Panc1 (cell line): ENCODE results near the gene SELENBP1. TPM values are rescaled to one million over a fixed set of nuclear protein-coding genes. Genes with fewer than 3 reads are reported as not detected.
"Not testable (repeated sequence)": the region's sequence is repeated elsewhere in the genome, so short reads cannot be mapped to it uniquely, and the experiment has no call there.

ENCODE experiments used
- ATAC-seq: fragments of 200-7000 bp; cut with Tn5 transposase; 2 replicates; pipeline ENCODE4 v1.9.1; 2020; ENCODE audit warnings: mild to moderate bottlenecking, moderate library complexity
- BruUV-seq: library from RNA; stranded (reverse); fragments of 400-500 nt; replicated peaks from 2 replicates; lab custom pipeline; 2021; lab: Mats Ljungman, UMichigan
- CTCF ChIA-PET: fragments of 300-600 bp; sonication (Branson Sonifier 250); formaldehyde crosslinking; loops from one replicate; lab custom pipeline; 2022; ENCODE audit warnings: antibody characterized with exemption; lab: Charles Lee
- POLR2A ChIA-PET: fragments of 300-600 bp; sonication (Branson Sonifier 250); formaldehyde crosslinking; loops from one replicate; lab custom pipeline; 2022; ENCODE audit warnings: antibody characterized with exemption; lab: Charles Lee
- DNase-seq: peaks from one replicate; pipeline ENCODE4 v3.0.0-alpha.2; 2010; ENCODE audit warnings: low read depth, low spot score
- H3K27ac ChIP-seq: 2 replicates; pipeline ENCODE4 v1.5.1; 2011; ENCODE audit warnings: mild to moderate bottlenecking, low read length, inconsistent platforms
- H3K27me3 ChIP-seq: fragments of 200-500 bp; sonication (Bioruptor generic); 2 replicates; pipeline ENCODE4 v1.6.0; 2014; ENCODE audit warnings: low read length, inconsistent platforms; ENCODE audit not compliant: control insufficient read depth, insufficient read depth
- H3K36me3 ChIP-seq: fragments of 200-500 bp; sonication (Bioruptor generic); 2 replicates; pipeline ENCODE4 v1.5.1; 2014; ENCODE audit warnings: inconsistent platforms, mild to moderate bottlenecking, low read length, moderate library complexity; ENCODE audit not compliant: control insufficient read depth, insufficient read depth
- H3K4me1 ChIP-seq: 2 replicates; pipeline ENCODE4 v1.5.1; 2011; ENCODE audit warnings: inconsistent platforms, mild to moderate bottlenecking, low read length, moderate library complexity; ENCODE audit not compliant: control insufficient read depth, insufficient read depth
- H3K4me3 ChIP-seq, 2 experiments: 2 replicates each; pipeline ENCODE4 v1.5.1; 2011 to 2012; ENCODE audit warnings: low read depth in 2 of 2, low read length in 2 of 2, mild to moderate bottlenecking in 2 of 2, inconsistent platforms in 1 of 2, moderate library complexity in 1 of 2
- H3K9me3 ChIP-seq: fragments of 200-500 bp; sonication (Bioruptor generic); 2 replicates; pipeline ENCODE4 v1.5.1; 2014; ENCODE audit warnings: low read depth, mild to moderate bottlenecking, inconsistent platforms, low read length, moderate library complexity; ENCODE audit not compliant: control insufficient read depth, insufficient read depth
- POLR2AphosphoS5 ChIP-seq: IDR thresholded peaks from 2 replicates; pipeline ENCODE4 v1.6.1; 2012; ENCODE audit warnings: mild to moderate bottlenecking, low read depth, low read length, moderate library complexity
- REST ChIP-seq, 2 experiments: IDR thresholded peaks; 2 replicates each; pipeline ENCODE4 v1.6.1; 2011 to 2012; ENCODE audit warnings: low read depth in 2 of 2, control low read depth in 1 of 2, low read length in 1 of 2, mild to moderate bottlenecking in 1 of 2, moderate library complexity in 1 of 2; ENCODE audit not compliant: insufficient read depth in 1 of 2
- SIN3A ChIP-seq: IDR thresholded peaks from 2 replicates; pipeline ENCODE4 v1.6.1; 2012; ENCODE audit warnings: low read depth, mild to moderate bottlenecking, low read length, moderate library complexity, borderline replicate concordance; ENCODE audit not compliant: insufficient read depth
- TCF7L2 ChIP-seq: IDR thresholded peaks from 2 replicates; pipeline ENCODE4 v1.6.1; 2011; ENCODE audit warnings: mild to moderate bottlenecking, low read depth, low read length, inconsistent platforms
- in situ Hi-C: cut with HindIII; loops from 2 replicates; pipeline ENCODE4 v1.10.0; 2016; ENCODE audit warnings: low sequenced_read_pairs, low pct_unique_long_range_greater_than_20kb
- intact Hi-C: fragments of 100-400 bp; cut with micrococcal nuclease; formaldehyde crosslinking; loops from one replicate; pipeline ENCODE4 v1.10.0; 2022; ENCODE audit not compliant: unreplicated experiment
- total RNA-seq: library from RNA; stranded (reverse); gene quantifications from one replicate; pipeline ENCODE4 v1.2.1, GENCODE V29; 2021; ENCODE audit not compliant: unreplicated experiment
- TF ChIP-seq, protein P1 (sequence below): fragments of 450-650 bp; IDR thresholded peaks from 2 replicates; pipeline ENCODE4 v1.5.1; 2017; ENCODE audit warnings: mild to moderate bottlenecking

SELENBP1 gene
- total RNA-seq, 1 experiment from 2014 or later = 5.9 TPM

DNA sequence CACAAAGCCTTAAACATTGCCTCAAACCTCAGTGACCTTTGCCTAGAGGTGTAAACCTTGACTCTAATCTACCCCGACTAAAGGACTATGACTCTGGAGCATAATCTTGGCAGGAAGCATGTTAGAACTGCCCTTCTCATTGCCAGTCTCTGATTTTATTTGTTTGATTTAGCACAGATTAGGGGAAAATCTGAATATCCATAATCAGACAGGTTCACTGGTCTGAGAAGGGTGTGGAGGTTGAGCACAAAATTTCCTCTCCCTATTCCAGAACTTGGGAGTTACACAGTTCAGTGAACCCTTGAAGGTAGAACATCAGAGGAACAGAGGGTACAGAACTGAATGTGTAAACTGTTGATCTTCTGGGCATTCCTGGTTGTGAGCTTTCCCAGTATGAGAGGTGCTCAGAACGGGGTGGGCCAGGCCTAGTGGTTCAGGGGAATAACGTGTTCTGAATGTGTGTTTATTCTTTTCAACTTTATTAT, 18.6 kb upstream of the SELENBP1 start:
- ChIA-PET CTCF (no interaction called here), POLR2A (no interaction called here)
- Histone ChIP-seq H3K4me1 (no peaks in the 10 kb centered on the region), H3K27me3 (no peaks in the 10 kb centered on the region), H3K4me3 (no peak overlapping the region), H3K36me3 (no peaks in the 10 kb centered on the region), H3K27ac (no peak overlapping the region), H3K9me3 (no peaks in the 10 kb centered on the region)
- BruUV-seq = no TSS peak
- TF ChIP-seq, protein P1, sequence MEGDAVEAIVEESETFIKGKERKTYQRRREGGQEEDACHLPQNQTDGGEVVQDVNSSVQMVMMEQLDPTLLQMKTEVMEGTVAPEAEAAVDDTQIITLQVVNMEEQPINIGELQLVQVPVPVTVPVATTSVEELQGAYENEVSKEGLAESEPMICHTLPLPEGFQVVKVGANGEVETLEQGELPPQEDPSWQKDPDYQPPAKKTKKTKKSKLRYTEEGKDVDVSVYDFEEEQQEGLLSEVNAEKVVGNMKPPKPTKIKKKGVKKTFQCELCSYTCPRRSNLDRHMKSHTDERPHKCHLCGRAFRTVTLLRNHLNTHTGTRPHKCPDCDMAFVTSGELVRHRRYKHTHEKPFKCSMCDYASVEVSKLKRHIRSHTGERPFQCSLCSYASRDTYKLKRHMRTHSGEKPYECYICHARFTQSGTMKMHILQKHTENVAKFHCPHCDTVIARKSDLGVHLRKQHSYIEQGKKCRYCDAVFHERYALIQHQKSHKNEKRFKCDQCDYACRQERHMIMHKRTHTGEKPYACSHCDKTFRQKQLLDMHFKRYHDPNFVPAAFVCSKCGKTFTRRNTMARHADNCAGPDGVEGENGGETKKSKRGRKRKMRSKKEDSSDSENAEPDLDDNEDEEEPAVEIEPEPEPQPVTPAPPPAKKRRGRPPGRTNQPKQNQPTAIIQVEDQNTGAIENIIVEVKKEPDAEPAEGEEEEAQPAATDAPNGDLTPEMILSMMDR = no peak
- TF ChIP-seq TCF7L2 (no peak), POLR2AphosphoS5 (no peak), SIN3A (no peak), REST (IDR thresholded peaks at IDR 0.05; ENCODE audit: insufficient read depth in 1 of 2, low read depth in 2 of 2, low read length in 1 of 2) (no peak)
- intact Hi-C loops (no loop called here), in situ Hi-C loops (no loop called here)
- ATAC-seq (no peak), DNase-seq (no peak)

GRCh38 chr1:151390221-151391078, 17.9 kb upstream of the SELENBP1 start:
- BruUV-seq, DNase-seq, H3K27ac ChIP-seq, H3K9me3 ChIP-seq, H3K4me1 ChIP-seq, in situ Hi-C loops, H3K27me3 ChIP-seq, intact Hi-C loops, H3K4me3 ChIP-seq, ATAC-seq, POLR2A ChIA-PET, H3K36me3 ChIP-seq, CTCF ChIA-PET: not testable (repeated sequence)

DNA sequence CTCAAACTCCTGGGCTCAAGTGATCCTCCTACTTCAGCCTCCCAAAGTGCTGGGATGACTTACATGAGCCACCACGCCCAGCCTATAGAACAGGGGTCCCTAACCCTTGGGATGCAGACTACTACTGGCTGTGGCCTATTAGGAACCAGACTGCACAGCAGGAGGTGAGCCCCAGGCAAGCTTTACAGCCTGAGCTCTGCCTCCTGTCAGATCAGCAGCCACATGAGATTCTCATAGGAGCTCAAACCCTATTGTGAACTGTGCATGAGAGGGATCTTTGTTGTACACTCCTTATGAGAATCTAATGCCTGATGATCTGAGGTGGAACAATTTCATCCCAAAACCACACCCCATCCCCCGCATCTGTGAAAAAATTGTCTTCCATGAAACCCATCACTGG, 13.5 kb upstream of the SELENBP1 start:
- no peaks in the 10 kb centered on the region for H3K4me1 ChIP-seq
- H3K36me3 ChIP-seq = no peaks in the 10 kb centered on the region
- no peak overlapping the region for H3K4me3 ChIP-seq
- no TSS peak for BruUV-seq
- intact Hi-C loops (no loop called here), in situ Hi-C loops (no loop called here)
- no peak overlapping the region for H3K27ac ChIP-seq
- no peak for DNase-seq
- no peaks in the 10 kb centered on the region for H3K27me3 ChIP-seq
- ChIA-PET POLR2A (no interaction called here), CTCF (no interaction called here)
- TF ChIP-seq SIN3A = no peak
- TF ChIP-seq POLR2AphosphoS5 = no peak
- TF ChIP-seq REST (IDR thresholded peaks at IDR 0.05; ENCODE audit: insufficient read depth in 1 of 2, low read depth in 2 of 2, low read length in 1 of 2) = no peak
- TF ChIP-seq, protein P1 = no peak
- TF ChIP-seq TCF7L2 = no peak
- ATAC-seq = no peak
- no peaks in the 10 kb centered on the region for H3K9me3 ChIP-seq
